ENCODE measurements around the gene SLA2. TPM values are rescaled to one million over a fixed set of nuclear protein-coding genes. Genes with fewer than 3 reads are reported as not detected.

SLA2 gene
- total and polyA plus RNA-seq, 2 of the 4 experiments (the other 2 are of a cell fraction) = 0.03 TPM; not detected in 1

DNA sequence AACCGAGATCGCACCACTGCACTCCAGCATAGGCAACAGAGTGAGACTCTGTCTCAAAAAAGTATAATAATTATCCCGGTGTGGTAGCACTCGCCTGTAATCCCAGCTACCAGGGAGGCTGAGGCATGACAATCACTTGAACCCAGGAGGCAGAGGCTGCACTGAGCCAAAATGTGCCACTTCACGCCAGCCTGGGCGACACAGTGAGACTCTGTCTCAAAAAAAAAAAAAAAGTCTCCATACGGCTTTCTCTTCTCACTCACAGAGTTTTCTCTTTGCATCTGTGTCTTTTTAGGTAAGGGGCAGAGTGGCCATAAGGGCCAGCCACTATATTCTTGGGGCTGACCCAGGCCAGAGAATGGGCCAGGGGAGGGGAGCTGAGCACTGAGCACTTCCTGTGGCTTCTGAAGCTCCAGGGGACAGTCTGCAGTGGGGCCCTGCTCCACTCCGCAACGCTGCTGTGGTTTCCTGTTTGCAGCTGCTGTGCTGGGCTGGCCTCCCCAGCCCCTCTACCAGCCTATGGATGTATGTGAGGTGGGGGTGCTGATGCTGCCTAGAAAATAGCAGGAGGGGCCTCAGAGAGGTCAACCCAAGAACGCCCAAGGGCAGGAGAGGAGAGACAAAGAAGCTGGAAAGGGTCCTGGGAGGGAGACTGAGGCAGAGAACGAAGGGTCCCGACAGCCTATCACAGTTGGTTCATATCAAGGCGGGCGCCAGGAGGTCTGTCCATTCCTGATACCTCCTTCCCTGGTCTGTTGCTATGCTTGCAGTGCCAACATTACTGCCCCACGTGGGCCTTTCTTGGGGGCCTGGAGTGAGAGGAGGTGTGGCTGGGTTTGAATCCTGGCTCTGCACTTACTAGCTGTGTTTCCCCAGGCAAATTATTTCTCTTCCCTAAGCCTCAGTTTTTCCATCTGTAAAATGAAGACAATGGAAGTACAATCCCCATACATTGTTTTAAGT lies 16.0 kb downstream of the SLA2 start (continued):
- TF ChIP-seq MAZ (IDR thresholded peaks at IDR 0.05; ENCODE audit: borderline replicate concordance, low read depth, low read length) = no peak

DNA sequence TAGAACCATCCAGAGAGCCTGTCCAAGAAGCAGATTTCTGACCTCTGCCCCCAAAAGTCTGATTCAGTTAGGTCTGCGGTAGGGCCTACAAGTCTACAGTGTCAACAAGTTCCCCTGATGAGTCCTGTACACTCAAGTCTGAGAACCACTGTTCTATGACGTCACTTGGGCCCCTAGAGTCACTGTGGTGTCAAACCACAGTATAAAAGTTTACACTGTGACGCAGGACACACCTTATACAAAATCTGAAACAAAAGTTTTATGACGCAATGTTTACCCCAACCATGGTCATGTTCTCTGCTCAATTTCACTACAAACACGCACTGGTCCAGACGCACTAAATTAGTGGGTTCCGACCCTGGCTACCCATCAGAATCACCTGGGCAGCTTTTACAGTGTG lies 17.9 kb downstream of the SLA2 start:
- H4K91ac ChIP-seq (ENCODE audit: insufficient read depth, low read depth, low read length) = no peak overlapping the region
- no peak overlapping the region for H3K18ac ChIP-seq (ENCODE audit: low read depth, low read length)
- no peaks in the 10 kb centered on the region; the same call in 1 of the 2 replicates for H3K4me1 ChIP-seq (ENCODE audit: control insufficient read depth, insufficient read depth, low read length)
- H4K5ac ChIP-seq (ENCODE audit: low read depth, low read length) = no peak overlapping the region
- no peak overlapping the region for H2BK20ac ChIP-seq (ENCODE audit: low read depth, low read length)
- BruUV-seq (replicated peaks) = no TSS peak
- H2AK9ac ChIP-seq (replicated peaks; ENCODE audit: low read depth, low read length, poor library complexity) = no peak overlapping the region
- H2BK15ac ChIP-seq (ENCODE audit: low read depth, low read length) = no peak overlapping the region
- no peaks in the 10 kb centered on the region for H3K36me3 ChIP-seq (ENCODE audit: control insufficient read depth, insufficient read depth, low read length)
- H3K56ac ChIP-seq (ENCODE audit: extremely low read depth, insufficient read depth, low read length) = no peak overlapping the region
- H3K4me3 ChIP-seq (ENCODE audit: insufficient read depth, low read depth, low read length) = no peak overlapping the region
- in situ Hi-C loops (cut with MboI; ENCODE audit: low sequenced_read_pairs) (no loop called here), dilution Hi-C loops (cut with HindIII; ENCODE audit: low sequenced_read_pairs, unreplicated experiment) (no loop called here), intact Hi-C loops (cut with micrococcal nuclease) (no loop called here)
- H4K20me1 ChIP-seq (ENCODE audit: insufficient read depth, low read length) = no peaks in the 10 kb centered on the region
- no peak overlapping the region for H3K14ac ChIP-seq (replicated peaks; ENCODE audit: low read depth, low read length)
- H2BK120ac ChIP-seq (ENCODE audit: low read depth, low read length) = no peak overlapping the region
- DNase-seq (peak; percentile 41), ATAC-seq (ENCODE audit: low read depth) (no peak)
- H3K9me3 ChIP-seq (ENCODE audit: control insufficient read depth, insufficient read depth, low read length) = no peaks in the 10 kb centered on the region
- H3K4ac ChIP-seq (ENCODE audit: low read depth, low read length) = no peak overlapping the region
- no peak overlapping the region for H3K4me2 ChIP-seq (ENCODE audit: low read depth, low read length)
- H2BK5ac ChIP-seq (ENCODE audit: low read depth, low read length, poor library complexity, severe bottlenecking) = no peak overlapping the region
- no peak for TF ChIP-seq MAFK (IDR thresholded peaks at IDR 0.05; ENCODE audit: low read depth, low read length)
- TF ChIP-seq CEBPB (IDR thresholded peaks at IDR 0.05; ENCODE audit: low read depth, low read length) = peak; percentile 77
- no peak overlapping the region for H2AFZ ChIP-seq (replicated peaks; ENCODE audit: low read length, poor library complexity)
- H3K27me3 ChIP-seq (ENCODE audit: control insufficient read depth, insufficient read depth, low read length) = no peaks in the 10 kb centered on the region
- H4K8ac ChIP-seq (ENCODE audit: low read depth in 2 of 2, low read length in 2 of 2) = no peak overlapping the region
- H3K27ac ChIP-seq (ENCODE audit: insufficient read depth, low read length) = no peak overlapping the region
- H3K23ac ChIP-seq (ENCODE audit: low read depth, low read length) = no peak overlapping the region
- no peaks in the 10 kb centered on the region for H3K79me1 ChIP-seq (ENCODE audit: low read depth in 1 of 2, low read length in 2 of 2)
- WGBS, 2 experiments (ENCODE audit: extremely low coverage in 2 of 2, insufficient read length in 1 of 2) = 86% methylated on average over 2 of the region's 7 CpGs; no CpG with 5 or more reads in 1 of the 2 experiments
- CTCF ChIA-PET = no interaction called here
- H2AK5ac ChIP-seq (ENCODE audit: low read depth, low read length) = no peak overlapping the region
- H3K9ac ChIP-seq (ENCODE audit: low read depth, low read length) = no peak overlapping the region
- POLR2A ChIA-PET (ENCODE audit: unreplicated experiment) = no interaction called here
- no peaks in the 10 kb centered on the region for H3K9me1 ChIP-seq (ENCODE audit: insufficient read depth, low read length)

Data from IMR-90 (cell line).